Activated CD8-positive, alpha-beta memory T cell treated with anti-CD3 and anti-CD28 coated beads, Interleukin-2, amount 50 U/mL, for 1 hour (primary cell): ENCODE data around the gene RTL10.
"Not testable (repeated sequence)": the region's sequence is repeated elsewhere in the genome, so short reads cannot be mapped to it uniquely, and the experiment has no call there.

Experiments
- DNase-seq: peaks from one replicate; pipeline ENCODE4 v3.0.0-alpha.2; 2020; ENCODE audit errors: extremely low read depth

The RTL10 gene

DNA sequence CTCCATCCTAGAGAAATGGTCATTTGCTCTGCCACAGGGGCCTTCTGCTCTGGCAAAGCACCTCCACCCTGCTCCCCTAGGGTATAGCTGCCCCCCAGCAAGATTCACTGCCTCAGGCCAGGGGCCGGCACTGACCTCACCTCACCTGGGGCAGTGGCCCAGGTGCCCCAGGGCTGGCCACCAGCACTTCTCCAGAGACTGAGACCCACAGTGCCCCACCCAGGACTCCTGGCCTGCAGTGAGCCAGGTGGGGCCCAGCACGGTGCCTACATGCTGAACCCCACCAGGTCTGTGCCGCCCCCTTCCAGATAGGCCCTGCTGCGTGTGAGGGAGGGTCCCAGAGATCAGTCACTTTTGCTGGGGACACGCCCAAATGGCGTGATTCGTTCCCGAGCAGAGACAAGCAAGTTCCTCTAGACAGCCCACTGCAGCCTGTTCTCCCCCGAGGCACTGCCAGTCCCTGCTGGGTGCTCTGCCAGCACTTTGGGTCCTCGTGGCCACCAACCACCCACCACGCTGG, 10.8 kb downstream of the RTL10 start:
- no peak for DNase-seq

DNA sequence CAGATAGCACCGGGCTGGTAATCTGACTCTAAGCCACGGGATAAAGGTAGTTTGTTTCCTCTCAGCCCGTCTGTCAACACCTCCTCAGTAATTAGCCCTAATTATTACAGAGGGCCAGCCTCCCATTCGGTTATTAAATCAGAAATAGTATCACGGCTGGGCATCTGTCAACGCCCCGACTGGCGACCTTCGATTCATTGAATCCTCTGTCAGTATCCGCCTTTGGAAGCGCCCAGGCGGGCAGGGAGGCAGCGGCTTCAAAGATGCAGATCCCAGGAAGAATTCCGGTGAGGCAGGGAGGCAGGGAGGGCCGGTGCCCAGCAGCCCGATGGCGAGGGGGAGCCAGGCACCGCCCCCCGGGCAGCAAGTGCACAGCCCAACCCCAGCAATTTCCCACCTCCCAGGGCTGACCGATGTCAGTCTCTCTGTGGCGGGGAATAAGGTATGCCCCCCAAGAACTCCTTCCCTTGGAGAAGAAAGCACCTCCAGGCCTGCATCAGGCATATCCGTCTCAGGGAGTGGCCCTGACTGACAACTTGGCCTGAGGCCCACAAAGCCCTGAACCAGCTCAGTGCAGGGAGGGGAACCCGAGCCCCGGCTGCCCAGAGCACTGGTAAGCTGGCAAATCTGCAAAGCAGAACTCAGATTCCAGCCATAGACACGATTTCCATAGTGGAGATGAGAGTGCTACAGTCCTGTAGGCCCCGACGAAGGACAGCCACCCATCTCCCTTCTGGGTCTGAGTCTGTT, 11.4 kb downstream of the RTL10 start:
- DNase-seq = no peak

DNA sequence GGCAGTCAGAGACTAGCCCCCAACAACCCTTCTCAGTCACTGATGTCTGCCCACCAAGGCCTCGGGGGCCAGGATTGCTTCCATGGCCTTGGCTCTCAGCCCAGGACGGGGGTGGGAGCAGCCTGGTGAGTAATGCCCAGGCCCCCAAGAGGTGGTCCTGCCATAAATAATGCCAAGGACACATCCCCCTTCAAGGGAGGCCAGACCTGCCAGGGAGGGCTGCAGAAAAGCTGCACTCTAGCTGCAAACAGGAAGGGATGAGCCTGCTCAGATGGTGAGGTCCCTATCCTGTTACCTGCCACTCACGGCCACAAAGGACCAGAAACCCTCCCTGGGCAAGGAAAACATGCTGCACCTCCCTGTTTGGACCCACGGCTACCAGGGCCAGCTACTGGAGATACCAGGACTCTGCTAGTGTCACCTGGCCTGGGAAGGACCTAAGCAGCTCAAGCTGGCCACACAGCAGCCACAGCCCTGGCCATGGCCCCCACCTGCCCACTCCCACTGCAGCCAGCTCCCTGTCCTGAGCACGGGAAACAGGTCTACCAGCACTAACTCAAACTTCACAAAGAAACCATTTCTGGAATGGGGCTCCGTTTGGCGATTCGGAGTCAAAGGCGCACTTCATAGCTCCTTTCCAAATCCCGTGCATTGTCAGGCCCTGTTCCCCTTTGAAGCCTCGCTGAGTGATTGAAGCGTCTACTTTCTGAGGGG, 12.1 kb downstream of the RTL10 start:
- no peak for DNase-seq

DNA sequence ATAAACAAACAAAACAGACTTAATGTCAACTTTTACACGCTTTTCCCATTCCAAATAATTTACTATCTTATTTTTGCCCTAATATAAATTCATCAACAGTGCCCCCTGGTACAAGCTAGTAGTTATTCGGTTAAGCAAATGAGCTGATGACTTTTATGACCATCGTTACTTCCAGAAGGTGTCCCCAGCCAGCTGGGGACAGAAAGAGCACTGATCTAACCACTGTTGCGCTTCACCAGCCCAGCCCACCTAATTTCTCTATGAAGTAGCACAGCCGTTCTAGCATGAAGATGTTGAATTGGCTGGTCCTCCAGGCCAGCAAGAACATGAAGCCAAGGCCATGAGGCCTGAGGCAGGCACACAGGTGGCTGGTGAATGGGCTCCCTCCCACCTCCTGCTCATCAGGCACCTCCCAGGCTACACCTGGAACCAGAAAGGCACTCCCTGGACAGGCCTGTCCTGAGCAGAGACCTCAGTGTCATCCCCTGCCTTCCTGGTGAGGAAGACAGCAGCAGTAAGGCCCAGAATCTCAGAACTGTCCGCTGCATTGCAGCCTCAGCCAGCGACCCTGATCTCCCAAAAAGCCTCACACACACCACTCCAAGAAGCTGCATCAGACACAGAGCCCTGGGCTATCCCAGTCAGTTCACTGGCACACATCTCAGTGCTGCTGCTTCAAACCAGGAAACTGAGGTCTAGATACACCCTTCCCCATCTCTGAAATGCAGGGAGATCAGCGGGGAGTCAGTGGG, 12.9 kb downstream of the RTL10 start:
- no peak for DNase-seq

- no peak for DNase-seq
Observed at GRCh38 chr22:19840955-19841640, 13.6 kb downstream of the RTL10 start.

- no peak for DNase-seq
Observed at GRCh38 chr22:19840059-19840458, 14.6 kb downstream of the RTL10 start.

DNA sequence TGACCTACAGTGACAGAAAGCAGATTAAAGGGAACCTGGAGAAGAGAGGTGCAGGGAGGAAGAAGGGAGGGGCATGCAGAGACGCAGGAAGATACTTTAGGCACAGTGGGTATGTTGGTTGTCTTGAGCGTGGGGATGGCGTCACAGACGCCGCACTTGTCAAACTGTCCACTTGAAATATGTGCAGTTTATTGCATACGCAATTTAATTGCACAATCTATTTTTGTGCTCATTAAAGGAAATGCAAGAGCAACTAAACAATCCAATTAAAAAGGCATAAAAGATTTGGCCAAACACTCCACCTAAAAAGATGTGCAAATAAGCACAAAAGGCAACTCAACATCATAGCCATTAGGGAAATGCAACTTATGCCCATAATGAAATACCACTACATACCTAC, 16.8 kb downstream of the RTL10 start:
- DNase-seq = no peak

DNA sequence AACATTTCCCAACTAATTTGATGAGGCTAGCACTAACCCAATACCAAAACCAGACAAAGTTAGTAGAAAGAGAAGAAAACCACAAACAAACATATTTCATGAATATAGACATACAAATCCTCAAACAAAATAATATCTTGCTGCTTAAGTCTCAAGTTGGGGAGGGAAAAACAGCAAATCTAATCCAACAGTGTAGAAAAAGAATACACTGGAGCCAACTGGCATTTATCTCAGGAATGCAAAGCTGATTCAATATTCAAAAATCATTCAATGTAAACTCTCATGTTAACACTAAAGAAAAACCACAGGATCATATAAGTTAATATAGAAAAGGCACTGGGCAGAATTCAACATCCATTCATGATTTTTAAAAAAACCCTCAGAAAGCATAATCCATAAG, 18.2 kb downstream of the RTL10 start:
- DNase-seq = no peak

- no peak for DNase-seq
Observed at GRCh38 chr22:19834599-19834998, 20.1 kb downstream of the RTL10 start.

DNA sequence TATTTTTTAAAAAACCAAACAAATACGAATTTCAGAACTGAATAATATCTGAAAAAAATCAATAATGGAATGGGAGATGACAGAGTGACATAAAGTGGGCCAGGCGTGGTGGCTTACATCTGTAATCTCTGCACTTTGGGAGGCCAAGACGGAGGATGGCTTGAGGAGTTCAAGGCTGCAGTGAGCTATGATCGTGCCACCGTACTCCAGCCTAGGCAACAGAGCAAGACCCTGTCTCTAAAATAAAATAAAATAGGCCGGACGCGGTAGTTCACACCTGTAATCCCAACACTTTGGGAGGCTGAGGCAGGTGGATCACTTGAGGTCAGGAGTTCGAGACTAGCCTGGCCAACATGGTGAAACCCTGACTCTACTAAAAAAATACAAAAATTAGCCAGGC, 21.3 kb downstream of the RTL10 start:
- not testable (repeated sequence) for DNase-seq

GRCh38 chr22:19832476-19833108, 22.1 kb downstream of the RTL10 start:
- DNase-seq = no peak

- not testable (repeated sequence) for DNase-seq
Observed at GRCh38 chr22:19831979-19832378, 22.7 kb downstream of the RTL10 start.

DNA sequence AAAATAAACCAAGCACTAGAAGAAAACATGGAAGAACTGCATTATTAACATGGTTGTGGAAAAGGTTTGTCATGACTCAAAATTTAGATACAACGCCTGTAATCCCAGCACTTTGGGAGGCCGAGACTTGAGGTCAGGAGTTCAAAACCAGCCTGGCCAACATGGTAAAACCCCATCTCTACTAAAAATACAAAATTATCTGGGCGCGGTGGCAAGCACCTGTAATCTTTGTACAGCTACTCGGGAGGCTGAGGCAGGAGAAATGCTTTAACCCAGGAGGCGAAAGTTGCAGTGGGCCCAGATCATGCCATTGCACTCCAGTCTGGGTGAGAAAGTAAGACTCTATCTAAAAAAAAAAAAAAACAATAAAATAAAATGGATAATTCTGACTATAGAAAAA, 23.7 kb downstream of the RTL10 start:
- DNase-seq = no peak

GRCh38 chr22:19828035-19828401, 26.7 kb downstream of the RTL10 start:
- DNase-seq = no peak

GRCh38 chr22:19827341-19828034, 27.2 kb downstream of the RTL10 start:
- DNase-seq = no peak

- no peak for DNase-seq
Observed at GRCh38 chr22:19826619-19826950, 28.1 kb downstream of the RTL10 start.

DNA sequence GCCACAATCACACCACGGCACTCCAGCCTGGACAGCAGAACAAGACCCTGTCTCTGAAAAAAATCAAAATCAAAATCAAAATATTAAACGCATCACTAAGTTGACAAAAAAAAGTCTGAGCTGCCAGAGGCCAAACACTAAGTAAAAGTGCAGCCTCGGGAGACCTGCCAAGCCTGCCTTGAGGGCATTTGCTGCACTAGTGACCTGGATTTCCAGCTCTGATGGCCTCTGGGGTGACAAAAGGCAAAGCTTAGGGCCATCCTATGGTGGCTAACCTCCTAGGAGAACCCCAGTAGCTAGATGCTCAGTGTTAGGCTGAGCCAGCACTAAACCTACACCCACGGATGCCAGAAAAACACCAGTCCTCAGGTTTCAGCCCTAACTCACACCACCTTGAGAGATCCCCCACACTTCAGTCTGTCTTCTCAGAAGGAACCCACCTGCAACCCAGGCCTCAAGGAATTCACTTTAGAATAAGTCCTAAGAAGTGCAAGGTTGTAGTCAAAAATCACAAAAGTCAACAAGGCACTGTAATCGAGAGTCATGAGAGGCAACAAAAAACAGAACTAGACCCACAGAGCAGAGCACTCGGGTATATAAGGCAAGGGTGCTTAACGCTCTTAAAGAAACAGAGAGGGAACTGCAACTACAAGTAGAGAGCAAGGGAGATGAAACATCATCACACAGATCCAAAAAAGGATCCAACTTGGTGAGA, 28.6 kb downstream of the RTL10 start:
- no peak for DNase-seq

- DNase-seq = no peak
Observed at GRCh38 chr22:19824926-19825339, 29.7 kb downstream of the RTL10 start.

DNA sequence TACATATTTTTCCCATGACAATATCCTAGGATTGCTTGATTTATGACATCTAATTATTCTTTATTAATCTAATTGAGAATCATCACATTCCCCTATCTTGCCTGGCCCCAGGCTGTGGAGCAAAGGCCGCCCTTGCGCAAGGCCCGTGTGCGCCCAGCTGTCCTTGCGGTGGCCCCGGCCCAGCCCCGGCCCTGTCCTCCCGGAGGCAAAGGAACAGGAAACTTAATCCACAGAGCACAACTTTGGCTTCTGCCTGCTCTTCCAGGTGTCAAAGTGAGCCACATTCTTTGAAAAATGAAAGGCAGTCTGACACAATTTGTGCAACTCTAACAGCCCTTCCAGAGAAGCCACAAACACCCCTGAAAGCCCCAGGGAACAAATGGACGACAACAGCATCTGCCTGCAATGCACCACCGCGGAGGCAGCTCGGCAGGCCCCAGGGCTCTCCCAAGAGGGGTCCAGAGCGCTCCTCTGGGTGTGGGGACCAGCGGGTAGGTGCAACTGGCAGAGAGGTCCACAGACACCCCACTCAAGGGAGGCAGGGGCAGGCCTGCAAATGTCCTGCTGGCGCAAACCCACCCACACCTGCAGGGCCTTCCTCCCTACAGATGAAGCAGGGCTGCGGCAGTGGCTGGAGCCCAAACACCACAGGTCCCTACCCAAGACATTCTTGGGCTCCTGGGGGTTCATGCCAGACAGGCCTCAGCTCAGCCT, 30.3 kb downstream of the RTL10 start:
- DNase-seq = no peak

DNA sequence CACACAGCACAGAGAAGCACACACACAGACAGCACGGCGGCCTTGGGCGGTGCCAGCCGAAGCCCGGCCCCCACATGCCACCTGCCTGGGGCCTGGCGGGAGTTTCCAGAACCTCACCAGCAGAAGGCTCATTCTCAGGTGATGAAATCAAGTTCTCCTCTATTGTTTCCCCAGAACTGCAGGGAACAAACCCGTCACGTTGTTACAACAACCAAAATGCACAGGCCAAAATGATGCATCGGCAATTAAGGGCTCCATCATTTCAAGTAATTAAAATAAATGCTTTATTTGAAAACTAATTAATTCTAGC, 30.8 kb downstream of the RTL10 start:
- no peak for DNase-seq
